HG03442 (cell line): ENCODE data around the gene ZNF732.
"Not testable (repeated sequence)": the region's sequence is repeated elsewhere in the genome, so short reads cannot be mapped to it uniquely, and the experiment has no call there.

Experiments used
- ATAC-seq: cut with Tn5 transposase; IDR thresholded peaks from one replicate; pipeline ENCODE4 v1.9.1; 2021; ENCODE audit warnings: mild to moderate bottlenecking, moderate library complexity; ENCODE audit not compliant: unreplicated experiment

ZNF732 gene

DNA sequence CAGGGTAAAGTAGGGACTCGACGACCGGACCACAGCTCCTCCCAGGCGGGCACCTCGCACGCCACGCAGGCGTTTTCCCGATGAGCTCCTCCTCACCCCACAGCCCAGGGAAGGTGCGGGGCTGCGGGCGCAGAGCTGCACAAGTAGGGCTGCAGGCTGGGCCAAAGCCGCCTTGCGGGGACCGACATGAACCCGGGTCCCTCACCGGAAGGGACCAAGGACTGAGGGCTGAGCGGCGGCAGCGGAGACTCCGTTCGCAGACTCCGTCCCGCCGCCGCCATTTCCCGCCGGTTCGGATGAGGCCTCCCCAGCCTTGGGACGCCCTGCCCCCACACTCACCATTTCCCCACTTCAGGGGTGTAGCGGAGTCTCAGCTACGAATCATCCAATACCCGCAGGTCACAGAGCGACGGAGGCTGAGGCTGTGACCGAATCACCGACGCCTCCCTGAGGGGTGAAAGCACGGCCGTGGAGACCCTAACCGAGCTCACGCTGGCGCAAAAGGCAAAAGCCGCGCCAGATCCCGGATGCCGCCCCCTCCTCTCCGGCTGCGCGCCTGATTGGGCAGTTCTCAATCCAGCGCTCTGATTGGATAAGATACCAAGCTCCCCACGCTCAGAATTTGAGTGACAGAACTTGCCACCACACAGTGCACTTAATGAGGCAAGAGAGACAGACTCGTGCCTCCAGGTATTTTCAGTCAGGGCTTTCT, at the start of gene ZNF732:
Gene ZNF732 (minus strand): TSS at position 506 of the 712 bp plus-strand sequence. CDS start 164 bp downstream, at position 342.
- ATAC-seq = no peak

- no peak for ATAC-seq
Observed at GRCh38 chr4:340011-340410, 34.7 kb upstream of the ZNF732 start.

GRCh38 chr4:338759-339097, 33.5 kb upstream of the ZNF732 start:
- no peak for ATAC-seq

DNA sequence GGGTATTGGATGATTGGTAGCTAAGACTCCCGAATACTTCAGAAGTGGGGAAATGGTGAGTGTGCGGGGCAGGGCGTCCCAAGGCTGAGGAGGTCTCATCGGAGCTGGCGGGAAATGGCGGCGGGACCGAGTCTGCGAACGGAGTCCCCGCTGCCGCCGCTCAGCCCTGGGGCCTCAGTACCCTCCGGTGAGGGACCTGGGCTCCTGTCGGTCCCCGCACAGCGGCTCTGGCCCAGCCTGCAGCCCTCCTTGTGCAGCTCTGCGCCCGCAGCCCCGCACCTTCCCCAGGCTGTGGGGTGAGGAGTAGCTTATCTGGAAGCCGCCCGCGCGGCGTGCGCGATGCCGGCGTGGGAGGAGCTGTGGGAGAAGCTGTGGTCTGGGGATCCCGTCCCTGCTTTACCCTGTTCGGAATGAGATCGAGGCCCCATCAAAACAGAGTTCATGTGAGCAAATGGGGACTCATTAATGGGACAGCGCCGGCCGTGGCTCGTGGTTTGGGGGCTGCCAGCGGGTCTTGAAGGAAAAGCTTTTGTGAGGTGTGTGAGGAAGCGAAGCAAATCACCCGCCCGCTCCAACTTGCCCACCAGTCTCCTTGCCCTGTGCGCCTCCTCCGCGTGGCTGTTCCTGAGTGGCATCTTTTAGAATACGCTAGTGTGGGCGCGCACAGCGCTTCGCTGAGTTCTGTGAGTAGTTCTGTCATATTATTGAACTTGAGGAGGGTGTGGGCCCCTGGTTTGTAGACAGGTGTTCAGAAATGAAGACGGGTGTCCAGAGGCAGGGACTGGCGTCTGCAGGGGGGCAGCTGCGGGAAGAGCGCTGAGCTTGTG, 32.9 kb upstream of the ZNF732 start:
- ATAC-seq = peak; percentile 27

DNA sequence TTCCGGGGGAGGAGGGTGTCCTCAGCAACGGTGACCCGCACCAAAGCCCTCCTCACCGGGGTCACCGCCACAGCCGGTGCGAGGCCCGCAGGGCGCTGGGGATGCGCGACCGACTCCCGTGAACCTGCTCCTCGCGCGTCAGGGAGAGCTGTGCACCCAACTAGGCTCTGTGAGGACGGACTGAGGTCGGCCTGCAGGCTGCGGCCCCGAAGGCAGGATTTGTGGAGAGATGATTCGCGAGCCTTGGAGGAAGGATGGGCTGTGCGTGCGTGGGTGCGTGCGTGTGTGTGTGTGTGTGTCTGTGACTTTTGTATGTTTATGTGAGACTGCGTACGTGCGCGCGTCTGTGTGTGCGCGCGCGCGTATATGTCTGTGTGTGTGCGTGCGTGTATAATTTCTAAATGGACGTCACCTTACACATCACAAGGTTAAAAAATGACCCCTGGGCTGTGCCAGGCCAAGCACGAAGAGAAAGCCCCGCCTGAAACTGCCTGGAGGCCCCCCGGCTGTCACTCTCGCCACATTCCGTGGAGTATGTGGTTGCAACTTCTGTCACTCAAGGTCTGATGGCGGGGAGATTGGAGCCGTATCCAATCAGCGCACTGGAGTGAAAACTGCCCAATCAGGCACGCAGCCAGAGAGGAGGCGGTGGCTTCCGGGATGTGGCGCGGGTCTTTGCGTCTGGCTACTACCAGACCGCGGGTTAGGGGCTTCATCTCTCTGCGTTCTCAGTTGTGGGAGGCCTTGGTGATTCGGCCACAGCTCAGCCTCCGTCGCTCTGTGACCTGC, 32.1 kb upstream of the ZNF732 start, which contains the start of gene ZNF141:
Gene ZNF141 (plus strand): TSS at position 672 of the 789 bp plus-strand sequence. CDS start 170 bp downstream, outside the sequence.
- peak; percentile 92 for ATAC-seq

- ATAC-seq = no peak
Observed at GRCh38 chr4:336893-337142, 31.5 kb upstream of the ZNF732 start.

DNA sequence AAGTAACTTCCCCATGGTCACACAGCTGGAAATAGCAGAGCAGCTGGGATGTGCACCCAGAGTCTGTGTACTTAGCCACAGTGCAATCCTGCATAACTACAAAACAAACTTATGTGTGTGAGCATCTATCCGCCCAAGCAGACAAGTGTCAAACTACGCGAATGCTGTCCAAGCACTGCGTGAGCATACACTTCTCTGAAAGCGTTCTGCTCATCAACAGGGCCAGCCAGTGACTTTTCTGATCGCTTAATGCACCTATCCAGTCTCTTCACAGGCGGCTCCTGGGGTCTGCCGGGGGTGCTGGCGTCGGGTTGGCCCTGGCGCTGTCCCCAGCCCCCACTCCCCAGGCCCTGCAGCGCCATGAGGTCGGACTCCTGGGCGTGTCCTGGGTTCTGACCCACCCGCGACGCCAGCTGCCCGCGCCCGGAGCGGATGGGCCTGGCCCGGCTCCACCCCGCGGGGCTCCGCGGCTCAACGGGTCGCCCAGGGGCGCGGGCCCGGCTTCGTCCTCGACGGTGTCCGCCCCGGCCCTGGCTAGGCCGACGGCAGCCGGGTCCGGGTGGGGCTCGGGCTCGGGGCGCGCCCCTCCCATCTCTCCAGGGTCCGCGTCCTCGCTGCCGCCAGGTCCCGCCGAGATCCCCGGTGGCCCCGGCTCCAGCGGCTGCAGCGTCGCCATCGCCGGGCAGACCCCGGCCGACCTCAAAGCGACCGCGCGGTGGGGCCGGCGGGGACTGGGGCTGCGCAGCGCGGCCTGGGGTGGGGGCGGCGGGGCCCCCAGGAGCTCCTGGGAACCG, 31.0 kb upstream of the ZNF732 start:
- ATAC-seq = no peak

- no peak for ATAC-seq
Observed at GRCh38 chr4:335515-335914, 30.2 kb upstream of the ZNF732 start.

- no peak for ATAC-seq
Observed at GRCh38 chr4:328729-329128, 23.5 kb upstream of the ZNF732 start.

DNA sequence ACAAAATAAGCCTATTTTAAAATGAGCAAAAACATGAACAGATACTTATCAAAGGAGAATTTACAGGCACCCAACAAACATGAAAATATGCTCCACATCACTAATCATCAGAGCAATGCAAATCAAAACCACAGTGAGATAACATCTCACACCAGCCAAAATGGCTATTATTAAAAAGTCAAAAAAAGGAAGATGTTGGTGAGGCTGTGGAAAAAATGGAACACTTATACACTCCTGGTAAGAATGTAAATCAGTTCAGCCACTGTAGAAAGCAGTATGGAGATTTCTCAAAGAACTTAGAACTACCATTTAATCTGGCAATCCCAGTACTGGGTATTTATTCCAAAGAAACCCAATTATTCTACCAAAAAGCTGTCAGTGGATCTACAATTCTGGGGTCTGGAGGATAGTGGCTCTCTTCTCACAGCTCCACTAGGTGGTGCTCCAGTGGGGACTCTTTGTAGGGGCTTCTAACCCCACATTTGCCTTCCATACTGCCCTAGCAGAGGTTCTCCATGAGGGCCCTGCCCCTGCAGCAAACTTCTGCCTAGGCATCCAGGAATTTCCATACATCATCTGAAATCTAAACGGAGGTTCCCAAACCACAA, 9.1 kb upstream of the ZNF732 start:
- no peak for ATAC-seq

GRCh38 chr4:309807-310206, 4.5 kb upstream of the ZNF732 start:
- ATAC-seq = no peak

- no peak for ATAC-seq
Observed at GRCh38 chr4:306551-306961, 1.3 kb upstream of the ZNF732 start.

- not testable (repeated sequence) for ATAC-seq
Observed at GRCh38 chr4:304516-304915, 758 bp downstream of the ZNF732 start.

DNA sequence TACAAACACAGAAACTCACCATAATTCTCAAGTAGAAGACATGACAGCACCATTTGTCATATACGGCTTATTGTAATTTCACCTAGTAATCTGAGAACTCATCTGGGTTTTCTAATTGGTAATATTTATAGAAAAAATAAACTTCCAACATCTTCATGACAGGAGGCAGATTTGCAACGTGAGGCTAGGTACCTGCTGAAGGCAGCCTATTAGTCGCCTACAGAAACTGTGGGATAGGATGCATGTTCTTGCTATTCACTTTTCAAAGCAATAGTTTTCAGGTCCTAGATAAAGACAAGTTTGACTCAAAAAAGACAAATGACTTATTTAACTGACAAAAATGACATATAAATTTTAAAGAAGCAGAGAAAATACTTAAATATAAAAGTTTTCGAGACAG, 2.9 kb downstream of the ZNF732 start:
- ATAC-seq = no peak

DNA sequence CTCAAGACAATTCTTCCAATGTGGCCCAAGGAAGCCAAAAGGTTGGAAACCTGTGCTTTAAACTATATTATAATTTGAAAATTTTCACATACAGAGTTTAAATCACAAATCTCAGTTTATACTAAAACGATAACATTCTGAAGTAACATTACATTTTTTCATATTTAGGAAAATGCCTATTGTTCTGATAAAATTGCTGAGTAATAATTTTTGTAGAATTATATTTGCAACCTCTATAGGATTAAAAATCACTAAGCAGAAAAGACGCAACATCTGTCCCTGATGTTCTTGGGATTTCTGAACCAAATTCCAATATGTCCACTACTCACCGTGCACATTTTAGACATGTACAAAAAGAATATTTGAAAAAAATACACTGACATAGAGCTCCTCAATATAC, 10.5 kb downstream of the ZNF732 start:
- ATAC-seq = no peak

GRCh38 chr4:288891-289290, 16.4 kb downstream of the ZNF732 start:
- ATAC-seq = no peak

DNA sequence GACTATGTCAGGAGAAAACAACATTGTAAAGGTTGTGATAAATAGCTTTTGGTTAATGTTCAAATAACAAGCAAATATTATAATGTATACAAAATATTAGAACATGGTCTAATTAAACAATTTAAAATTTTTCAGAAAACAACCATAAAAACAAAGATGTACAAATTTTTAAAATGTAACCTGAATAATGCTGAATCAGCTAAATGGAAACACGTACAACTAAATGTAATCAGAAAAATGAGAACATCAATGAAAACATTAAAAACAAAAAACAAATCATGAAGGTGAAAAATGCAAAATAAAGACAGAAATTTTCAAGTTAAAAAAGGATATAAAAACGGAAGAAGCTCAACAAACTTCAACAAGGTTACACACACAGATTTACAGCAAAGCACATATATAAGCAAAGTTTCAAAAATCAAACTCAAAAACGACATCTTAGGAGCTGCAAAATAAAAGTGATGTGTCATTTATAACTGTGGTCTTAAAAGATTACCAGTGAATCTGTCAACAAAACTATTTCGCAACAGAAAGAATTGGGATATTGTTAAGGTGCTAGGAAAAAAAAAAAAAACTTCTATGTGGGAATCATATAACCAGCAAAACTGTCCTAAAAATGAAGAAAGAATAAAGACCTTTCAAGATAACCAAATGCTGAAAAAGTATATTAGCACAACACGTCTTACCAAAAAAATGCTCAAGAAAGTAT, 31.8 kb downstream of the ZNF732 start:
- ATAC-seq = no peak

- ATAC-seq = no peak
Observed at GRCh38 chr4:271492-272103, 33.7 kb downstream of the ZNF732 start.

GRCh38 chr4:259240-259639, 46.0 kb downstream of the ZNF732 start:
- not testable (repeated sequence) for ATAC-seq
